ENCODE results near the gene KREMEN2. TPM values are rescaled to one million over a fixed set of nuclear protein-coding genes. Genes with fewer than 3 reads are reported as not detected.

KREMEN2 gene
- total RNA-seq, 1 donor from 2014 or later, result 0.48 TPM

Other genes with a start within 250 kb of the KREMEN2 start
- gene PRSS27, start 244.1 kb upstream of the KREMEN2 start, total RNA-seq (ENCODE audit: insufficient read depth, low replicate concordance), result 1.4 TPM
- 123 TPM for gene SRRM2, start 211.6 kb upstream of the KREMEN2 start, total RNA-seq (ENCODE audit: insufficient read depth, low replicate concordance)
- 159 TPM for gene ELOB, start 187.0 kb upstream of the KREMEN2 start, total RNA-seq (ENCODE audit: insufficient read depth, low replicate concordance)
- 0.96 TPM for gene PRSS33, start 176.7 kb upstream of the KREMEN2 start, total RNA-seq (ENCODE audit: insufficient read depth, low replicate concordance)
- gene PRSS41, start 165.8 kb upstream of the KREMEN2 start, total RNA-seq (ENCODE audit: insufficient read depth, low replicate concordance), result not detected
- gene PRSS21, start 147.0 kb upstream of the KREMEN2 start, total RNA-seq (ENCODE audit: insufficient read depth, low replicate concordance), result not detected
- 7.2 TPM for gene ZG16B, start 134.0 kb upstream of the KREMEN2 start, total RNA-seq (ENCODE audit: insufficient read depth, low replicate concordance)
- 3.1 TPM for gene PRSS22, start 106.1 kb upstream of the KREMEN2 start, total RNA-seq (ENCODE audit: insufficient read depth, low replicate concordance)
- 25.5 TPM for gene FLYWCH2, start 81.1 kb upstream of the KREMEN2 start, total RNA-seq (ENCODE audit: insufficient read depth, low replicate concordance)
- gene FLYWCH1, start 52.3 kb upstream of the KREMEN2 start, total RNA-seq (ENCODE audit: insufficient read depth, low replicate concordance), result 30.8 TPM
- 5.8 TPM for gene PAQR4, start 5.1 kb downstream of the KREMEN2 start, total RNA-seq (ENCODE audit: insufficient read depth, low replicate concordance)
- gene PKMYT1, start 16.2 kb downstream of the KREMEN2 start, total RNA-seq (ENCODE audit: insufficient read depth, low replicate concordance), result 6.0 TPM
- gene CLDN9, start 48.6 kb downstream of the KREMEN2 start, total RNA-seq (ENCODE audit: insufficient read depth, low replicate concordance), result not detected
- 0.72 TPM for gene CLDN6, start 53.9 kb downstream of the KREMEN2 start, total RNA-seq (ENCODE audit: insufficient read depth, low replicate concordance)
- 150 TPM for gene TNFRSF12A, start 56.1 kb downstream of the KREMEN2 start, total RNA-seq (ENCODE audit: insufficient read depth, low replicate concordance)
- gene HCFC1R1, start 59.7 kb downstream of the KREMEN2 start, total RNA-seq (ENCODE audit: insufficient read depth, low replicate concordance), result 3.1 TPM
- 29.4 TPM for gene THOC6, start 59.8 kb downstream of the KREMEN2 start, total RNA-seq (ENCODE audit: insufficient read depth, low replicate concordance)
- gene BICDL2, start 72.7 kb downstream of the KREMEN2 start, total RNA-seq (ENCODE audit: insufficient read depth, low replicate concordance), result 2.2 TPM
- gene MMP25, start 82.3 kb downstream of the KREMEN2 start, total RNA-seq (ENCODE audit: insufficient read depth, low replicate concordance), result 0.24 TPM
- 13.2 TPM for gene IL32, start 101.4 kb downstream of the KREMEN2 start, total RNA-seq (ENCODE audit: insufficient read depth, low replicate concordance)
- gene ZSCAN10, start 135.0 kb downstream of the KREMEN2 start, total RNA-seq (ENCODE audit: insufficient read depth, low replicate concordance), result not detected
- gene ZNF205, start 148.3 kb downstream of the KREMEN2 start, total RNA-seq (ENCODE audit: insufficient read depth, low replicate concordance), result 8.9 TPM
- 0.96 TPM for gene ZNF213, start 170.8 kb downstream of the KREMEN2 start, total RNA-seq (ENCODE audit: insufficient read depth, low replicate concordance)
- 0.96 TPM for gene OR1F1, start 223.9 kb downstream of the KREMEN2 start, total RNA-seq (ENCODE audit: insufficient read depth, low replicate concordance)